HG02943 (cell line): ENCODE data around the gene VGLL4.
"Not testable (repeated sequence)": the region's sequence is repeated elsewhere in the genome, so short reads cannot be mapped to it uniquely, and the experiment has no call there.

Experiments
- ATAC-seq: cut with Tn5 transposase; IDR thresholded peaks from one replicate; pipeline ENCODE4 v1.9.1; 2021; ENCODE audit warnings: mild to moderate bottlenecking, low read depth, moderate library complexity; ENCODE audit not compliant: unreplicated experiment

The VGLL4 gene

DNA sequence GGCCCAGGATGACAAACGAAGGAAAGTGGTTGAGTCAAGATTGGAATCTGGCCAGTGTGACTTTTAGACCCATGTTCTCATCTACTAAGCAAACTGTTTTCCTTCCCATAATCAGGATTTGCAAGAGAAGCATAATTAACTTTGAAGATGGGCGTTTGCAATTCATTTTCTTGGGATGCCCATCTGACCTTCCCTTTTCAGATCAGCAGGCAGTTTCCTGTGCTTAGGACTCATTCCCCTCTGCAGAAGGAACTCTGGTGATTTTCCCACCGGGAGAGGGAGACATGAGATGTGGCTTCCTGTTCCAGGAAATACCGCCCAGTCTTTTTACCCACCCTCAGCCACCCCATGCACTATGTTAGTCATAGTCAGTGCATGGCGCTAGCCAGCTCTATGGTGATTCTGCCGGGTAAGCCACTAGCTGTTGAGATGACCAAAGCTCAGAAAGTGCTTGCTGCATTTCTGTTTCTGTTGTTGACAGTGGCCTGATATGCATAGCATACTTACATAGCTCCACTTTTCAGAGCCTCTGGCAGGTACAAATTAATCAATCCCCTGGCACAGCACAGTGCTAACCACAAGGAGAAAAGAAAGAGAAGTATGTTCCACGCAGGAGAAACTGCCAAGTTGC, 129.4 kb downstream of the VGLL4 start:
- no peak for ATAC-seq

DNA sequence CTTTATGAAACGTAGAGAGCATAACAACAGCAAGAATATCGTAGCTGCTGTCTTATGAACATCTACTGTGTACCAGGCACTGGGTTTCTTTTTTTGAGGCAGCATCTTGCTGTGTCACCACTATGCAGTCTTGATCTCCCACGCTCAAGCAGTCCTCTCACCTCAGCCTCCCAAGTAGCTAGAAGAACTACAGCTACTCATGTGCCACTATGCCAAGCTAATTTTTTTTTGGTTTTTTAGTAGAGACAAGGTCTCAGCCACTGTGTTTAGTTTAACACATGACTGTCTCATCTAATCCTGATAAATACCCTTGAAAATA, 129.9 kb downstream of the VGLL4 start:
- no peak for ATAC-seq

DNA sequence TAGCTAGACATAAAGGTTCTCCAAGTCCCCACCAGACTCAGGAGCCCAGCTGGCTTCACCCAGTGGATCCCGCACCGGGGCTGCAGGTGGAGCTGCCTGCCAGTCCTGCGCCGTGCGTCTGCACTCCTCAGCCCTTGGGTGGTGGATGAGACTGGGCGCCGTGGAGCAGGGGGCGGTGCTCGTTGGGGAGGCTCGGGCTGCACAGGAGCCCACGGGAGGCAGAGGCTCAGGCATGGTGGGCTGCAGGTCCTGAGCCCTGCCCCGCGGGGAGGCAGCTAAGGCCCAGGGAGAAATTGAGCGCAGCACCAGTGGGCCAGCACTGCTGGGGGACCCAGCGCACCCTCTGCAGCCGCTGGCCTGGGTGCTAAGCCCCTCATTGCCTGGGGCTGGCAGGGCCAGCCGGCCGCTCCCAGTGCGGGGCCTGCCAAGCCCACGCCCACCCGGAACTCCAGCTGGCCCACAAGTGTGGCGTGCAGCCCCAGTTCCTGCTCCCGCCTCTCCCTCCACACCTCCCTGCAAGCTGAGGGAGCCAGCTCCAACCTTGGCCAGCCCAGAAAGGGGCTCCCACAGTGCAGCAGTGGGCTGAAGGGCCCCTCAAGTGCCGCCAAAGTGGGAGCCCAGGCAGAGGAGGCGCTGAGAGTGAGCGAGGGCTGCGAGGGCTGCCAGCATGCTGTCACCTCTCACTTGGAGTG, 130.4 kb downstream of the VGLL4 start:
- ATAC-seq: not testable (repeated sequence)

DNA sequence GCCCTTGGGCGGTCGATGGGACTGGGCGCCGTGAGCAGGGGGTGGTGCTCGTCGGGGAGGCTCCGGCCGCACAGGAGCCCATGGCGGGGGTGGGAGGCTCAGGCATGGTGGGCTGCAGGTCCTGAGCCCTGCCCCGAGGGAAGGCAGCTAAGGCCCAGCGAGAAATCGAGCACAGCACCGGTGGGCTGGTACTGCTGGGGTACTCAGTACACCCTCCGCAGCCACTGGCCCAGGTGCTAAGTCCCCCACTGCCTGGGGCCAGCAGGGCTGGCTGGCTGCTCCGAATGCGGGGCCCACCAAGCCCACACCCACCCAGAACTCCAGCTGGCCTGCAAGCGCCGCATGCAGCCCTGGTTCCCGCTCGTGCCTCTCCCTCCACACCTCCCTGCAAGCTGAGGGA, 132.1 kb downstream of the VGLL4 start:
- ATAC-seq: not testable (repeated sequence)

DNA sequence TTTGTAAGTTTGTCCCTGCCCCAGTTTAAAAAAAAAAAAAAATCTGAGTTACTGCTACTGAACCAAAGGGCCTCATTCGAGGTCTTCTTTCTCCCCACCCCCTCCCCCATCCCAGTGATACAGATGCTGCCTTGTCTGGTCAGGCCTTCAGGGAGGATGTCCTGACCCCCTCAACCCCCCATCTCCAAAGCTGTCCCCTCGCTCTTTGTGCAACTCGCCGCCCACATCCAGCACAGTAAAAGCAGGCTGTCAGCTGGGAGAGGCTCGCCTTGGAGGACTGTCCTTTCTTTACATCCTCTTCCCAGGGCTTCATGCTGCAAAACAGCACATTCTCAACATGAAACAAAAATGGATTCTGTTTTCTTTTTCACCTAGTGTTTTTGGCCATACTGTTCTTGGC, 133.4 kb downstream of the VGLL4 start:
- no peak for ATAC-seq

DNA sequence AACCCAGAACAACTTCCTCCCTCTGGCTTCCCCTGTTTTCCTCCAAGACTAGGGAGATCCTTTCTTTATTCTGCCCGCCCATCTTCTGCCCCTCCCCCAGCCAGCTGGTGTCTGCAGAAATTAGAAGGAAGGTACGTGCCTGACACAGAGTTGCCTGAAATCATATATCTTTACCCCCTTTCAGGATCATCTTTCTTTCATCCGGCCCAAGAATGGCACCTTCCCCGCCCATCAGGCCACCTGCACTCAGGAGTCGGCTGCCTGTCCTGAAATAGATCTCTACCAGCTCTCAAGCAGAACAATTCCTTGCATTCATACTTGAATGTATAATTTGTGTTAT, 133.7 kb downstream of the VGLL4 start:
- no peak for ATAC-seq

DNA sequence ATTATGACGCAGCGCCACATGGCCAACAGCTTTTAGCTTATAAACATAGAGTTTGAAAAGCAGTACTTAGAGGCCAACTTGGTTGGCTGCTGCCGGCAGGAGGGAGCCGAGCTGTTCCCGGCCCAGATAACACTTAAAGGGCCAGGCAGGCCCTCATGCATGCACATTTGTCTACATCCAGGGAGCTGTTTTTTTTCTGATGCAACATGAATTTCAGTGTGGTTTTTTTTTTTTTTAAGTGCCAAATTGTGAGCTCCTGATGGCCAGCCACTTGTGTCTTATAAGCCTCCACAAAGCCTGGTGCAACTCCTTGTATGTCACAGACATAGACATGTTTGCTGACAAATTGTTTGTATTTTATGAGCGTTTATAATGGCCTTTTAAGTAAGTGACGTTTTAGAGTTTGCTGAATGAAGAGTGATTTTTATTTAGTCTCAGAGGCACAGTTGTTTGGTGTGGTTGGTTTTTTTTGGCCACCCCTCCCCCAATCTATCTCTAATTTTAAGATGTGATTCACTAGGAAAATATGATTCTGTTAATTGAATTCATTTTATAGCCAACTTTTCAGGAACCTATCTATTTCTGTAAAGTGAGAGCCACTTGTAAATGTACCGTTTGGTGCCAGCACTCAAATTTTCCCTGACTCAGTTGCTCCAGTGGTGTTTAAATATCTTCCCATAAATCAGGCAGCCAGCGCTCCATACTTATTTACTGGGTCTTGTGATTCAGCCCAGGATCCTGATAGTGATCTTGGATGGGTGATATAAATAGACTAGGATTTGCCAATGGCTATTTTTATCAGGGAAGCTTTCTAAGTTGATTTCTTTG, 134.3 kb downstream of the VGLL4 start:
- ATAC-seq: no peak

DNA sequence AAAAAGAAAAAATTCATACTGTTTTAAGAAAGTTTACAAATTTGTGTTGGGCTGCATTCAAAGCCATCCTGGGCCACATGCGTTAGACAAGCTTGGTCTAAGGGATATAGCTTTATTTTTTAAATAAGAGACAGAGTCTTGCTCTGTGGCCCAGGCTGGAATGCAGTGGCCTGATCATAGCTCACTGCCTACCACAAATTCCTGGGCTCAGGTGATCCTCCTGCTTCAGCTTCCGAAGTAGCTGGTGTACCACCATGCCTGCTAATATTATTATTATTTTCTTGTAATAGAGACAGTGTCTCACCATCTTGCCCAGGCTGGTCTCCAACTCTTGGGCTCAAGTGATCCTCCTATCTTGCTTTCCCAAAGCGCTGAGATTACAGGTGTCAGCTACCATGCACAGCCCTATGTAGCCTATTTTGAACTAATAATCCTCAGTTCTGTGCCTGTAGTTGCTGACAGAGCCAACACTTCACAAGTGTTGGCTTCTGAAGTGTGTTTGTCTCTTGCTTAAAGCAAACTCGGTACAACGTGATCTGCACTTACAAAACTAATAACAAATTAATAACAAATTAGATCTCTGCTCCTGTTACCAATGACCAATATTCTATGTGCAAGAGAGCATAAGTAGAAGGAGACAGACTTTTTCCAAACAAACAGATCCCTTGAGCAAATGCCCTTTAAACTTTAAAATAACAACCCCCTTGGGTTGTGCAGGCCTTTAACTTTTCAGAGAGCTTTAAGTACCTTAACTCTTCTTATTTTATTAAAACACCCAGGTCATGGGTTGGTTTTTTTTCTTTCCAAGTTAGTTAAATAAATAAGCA, 135.2 kb downstream of the VGLL4 start:
- ATAC-seq: no peak

DNA sequence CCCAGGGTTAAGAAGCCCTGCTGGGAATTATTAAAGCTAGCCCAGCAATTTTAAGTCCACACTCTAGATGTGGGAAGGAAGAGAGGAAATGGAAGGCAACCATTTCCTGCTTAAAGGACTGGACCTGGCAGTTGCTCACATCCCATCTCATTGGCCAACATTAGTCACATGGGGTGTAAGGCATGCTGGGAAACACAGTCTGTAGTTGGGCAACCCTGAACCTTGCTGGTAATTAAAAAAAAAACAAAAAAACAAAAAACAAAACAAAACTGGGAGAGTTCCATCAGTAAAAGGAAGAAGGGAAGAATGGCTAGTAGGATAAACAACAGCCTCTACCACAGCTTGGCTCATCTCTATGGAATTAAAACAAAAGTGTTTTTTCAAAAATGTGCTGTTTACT, 136.0 kb downstream of the VGLL4 start:
- ATAC-seq: no peak
